ENCODE measurements around the gene CDKN2B-AS1.

CDKN2B-AS1 gene

DNA sequence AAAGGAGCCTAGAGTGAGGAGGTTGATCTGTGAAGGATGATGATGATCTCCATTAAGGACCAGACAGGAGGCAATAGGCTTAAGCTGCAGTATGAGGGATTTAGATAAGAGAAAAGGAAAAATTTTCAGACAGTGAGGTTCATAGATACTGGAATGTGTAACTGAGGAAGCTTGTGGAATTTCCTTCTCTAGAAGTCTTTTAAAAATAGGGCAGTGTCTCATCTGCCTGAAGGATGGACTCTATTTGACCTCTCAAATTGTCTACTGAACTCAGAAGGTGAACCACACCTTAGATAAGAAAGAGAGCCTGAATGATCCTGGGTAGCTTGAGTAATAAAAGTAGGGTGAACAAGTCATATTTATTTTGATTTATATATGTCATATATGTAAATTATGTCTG lies 162.7 kb downstream of the CDKN2B-AS1 start:
- POLR2A ChIA-PET (ENCODE audit: low non-redundant PET): no interaction called here
- no peak overlapping the region for H3K27ac ChIP-seq
- TF ChIP-seq, protein P1, sequence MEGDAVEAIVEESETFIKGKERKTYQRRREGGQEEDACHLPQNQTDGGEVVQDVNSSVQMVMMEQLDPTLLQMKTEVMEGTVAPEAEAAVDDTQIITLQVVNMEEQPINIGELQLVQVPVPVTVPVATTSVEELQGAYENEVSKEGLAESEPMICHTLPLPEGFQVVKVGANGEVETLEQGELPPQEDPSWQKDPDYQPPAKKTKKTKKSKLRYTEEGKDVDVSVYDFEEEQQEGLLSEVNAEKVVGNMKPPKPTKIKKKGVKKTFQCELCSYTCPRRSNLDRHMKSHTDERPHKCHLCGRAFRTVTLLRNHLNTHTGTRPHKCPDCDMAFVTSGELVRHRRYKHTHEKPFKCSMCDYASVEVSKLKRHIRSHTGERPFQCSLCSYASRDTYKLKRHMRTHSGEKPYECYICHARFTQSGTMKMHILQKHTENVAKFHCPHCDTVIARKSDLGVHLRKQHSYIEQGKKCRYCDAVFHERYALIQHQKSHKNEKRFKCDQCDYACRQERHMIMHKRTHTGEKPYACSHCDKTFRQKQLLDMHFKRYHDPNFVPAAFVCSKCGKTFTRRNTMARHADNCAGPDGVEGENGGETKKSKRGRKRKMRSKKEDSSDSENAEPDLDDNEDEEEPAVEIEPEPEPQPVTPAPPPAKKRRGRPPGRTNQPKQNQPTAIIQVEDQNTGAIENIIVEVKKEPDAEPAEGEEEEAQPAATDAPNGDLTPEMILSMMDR (conservative IDR thresholded peaks at IDR 0.05; ENCODE audit: low read depth): no peak
- CTCF ChIA-PET: no interaction called here
- DNase-seq (ENCODE audit: low spot score): no peak

DNA sequence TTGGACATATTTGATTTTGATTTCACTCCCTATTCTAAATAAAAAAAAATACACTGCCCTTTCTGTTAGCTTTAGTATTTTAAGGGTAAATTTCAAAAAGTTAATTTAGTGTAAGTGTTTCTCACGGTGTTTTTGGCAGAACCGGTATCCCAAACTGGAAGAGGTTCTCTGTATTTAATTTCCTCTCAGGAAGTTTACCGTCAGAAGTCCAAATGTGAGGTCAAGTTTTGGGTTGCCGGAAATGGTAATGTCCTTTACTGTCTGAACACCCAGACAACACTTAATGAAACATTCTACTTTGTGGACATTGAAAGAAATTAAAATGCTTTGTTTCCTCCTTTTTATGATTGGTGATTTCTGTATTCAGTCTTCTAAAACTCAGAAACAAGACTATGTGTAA lies 163.2 kb downstream of the CDKN2B-AS1 start:
- H3K27ac ChIP-seq: no peak overlapping the region
- TF ChIP-seq, protein P1 (conservative IDR thresholded peaks at IDR 0.05; ENCODE audit: low read depth): no peak
- CTCF ChIA-PET: interaction anchor here (0.7 kb wide), 1 partner anchor 21 kb away, joined by 3 read pairs; no protein-coding TSS in a partner anchor
- POLR2A ChIA-PET (ENCODE audit: low non-redundant PET): no interaction called here
- DNase-seq (ENCODE audit: low spot score): no peak

DNA sequence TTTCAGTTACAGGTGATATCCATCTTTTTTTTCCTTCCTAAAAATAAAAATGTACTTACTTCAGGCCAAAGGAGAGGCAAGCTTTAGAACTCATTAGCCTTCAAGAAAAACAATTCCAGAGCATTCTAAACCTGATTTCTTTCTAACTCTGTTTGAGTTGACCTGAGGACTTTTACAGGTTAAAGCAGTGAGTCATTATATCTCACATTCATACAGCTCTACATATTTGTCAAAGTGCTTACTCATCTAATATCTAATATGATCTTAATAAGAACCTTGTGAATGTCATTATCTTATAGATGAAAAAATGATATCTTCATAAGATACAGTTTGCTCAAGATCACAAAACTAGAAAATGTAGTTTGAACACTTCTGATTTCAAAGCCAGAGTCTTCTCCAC lies 163.7 kb downstream of the CDKN2B-AS1 start:
- DNase-seq (ENCODE audit: low spot score): peak; percentile 47
- H3K27ac ChIP-seq: no peak overlapping the region
- CTCF ChIA-PET: interaction anchor here (0.7 kb wide), 2 partner anchors 9 to 21 kb away, joined by 3 to 4 read pairs; no protein-coding TSS in a partner anchor
- TF ChIP-seq, protein P1 (conservative IDR thresholded peaks at IDR 0.05; ENCODE audit: low read depth): no peak
- POLR2A ChIA-PET (ENCODE audit: low non-redundant PET): no interaction called here

DNA sequence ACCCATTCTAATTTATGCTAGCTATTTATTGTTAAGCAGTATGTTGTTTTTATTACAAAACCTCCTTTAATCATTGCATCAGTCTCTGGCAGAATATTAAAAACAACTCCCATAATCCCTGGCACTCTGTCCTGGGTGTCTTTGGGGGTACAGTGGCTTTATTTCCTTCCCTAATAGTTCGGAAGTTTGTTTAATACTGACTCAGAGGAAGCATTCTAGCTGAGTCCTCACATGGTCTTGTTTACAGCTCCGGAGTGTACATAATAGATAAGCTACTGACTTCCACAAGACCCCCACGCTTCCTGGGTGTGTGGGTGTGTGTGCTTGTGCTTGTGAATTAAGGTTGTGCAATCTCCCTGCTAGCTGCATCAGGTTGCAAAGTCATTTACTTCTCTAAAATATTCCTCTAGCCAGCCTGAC lies 164.3 kb downstream of the CDKN2B-AS1 start:
- TF ChIP-seq, protein P1 (conservative IDR thresholded peaks at IDR 0.05; ENCODE audit: low read depth): no peak
- POLR2A ChIA-PET (ENCODE audit: low non-redundant PET): no interaction called here
- H3K27ac ChIP-seq: no peak overlapping the region
- peak; percentile 24 for DNase-seq (ENCODE audit: low spot score)
- CTCF ChIA-PET: no interaction called here

DNA sequence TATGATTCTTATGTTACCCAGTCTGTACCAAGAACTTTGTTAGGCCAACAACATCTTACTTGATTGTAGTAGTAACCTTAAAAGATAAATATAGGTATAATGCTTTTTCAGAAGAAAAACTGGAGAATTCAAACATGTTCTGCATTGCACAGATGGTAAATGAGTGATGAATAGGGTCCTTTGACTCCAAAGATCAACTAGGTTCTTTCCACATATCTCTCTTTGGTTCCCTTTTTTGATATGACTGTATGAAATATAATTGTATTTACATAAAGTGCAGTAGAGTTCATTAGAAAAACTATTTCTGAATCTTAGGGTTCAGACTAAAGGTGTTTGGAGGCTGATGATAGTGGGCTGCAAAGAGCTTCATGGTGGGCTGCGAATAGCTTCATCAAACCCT lies 165.0 kb downstream of the CDKN2B-AS1 start:
- ChIA-PET CTCF (interaction anchor here (0.5 kb wide), 1 partner anchor 44 kb away, joined by 4 read pairs; no protein-coding TSS in a partner anchor), POLR2A (ENCODE audit: low non-redundant PET) (no interaction called here)
- DNase-seq (ENCODE audit: low spot score): no peak
- TF ChIP-seq, protein P1 (conservative IDR thresholded peaks at IDR 0.05; ENCODE audit: low read depth): no peak
- H3K27ac ChIP-seq: no peak overlapping the region

DNA sequence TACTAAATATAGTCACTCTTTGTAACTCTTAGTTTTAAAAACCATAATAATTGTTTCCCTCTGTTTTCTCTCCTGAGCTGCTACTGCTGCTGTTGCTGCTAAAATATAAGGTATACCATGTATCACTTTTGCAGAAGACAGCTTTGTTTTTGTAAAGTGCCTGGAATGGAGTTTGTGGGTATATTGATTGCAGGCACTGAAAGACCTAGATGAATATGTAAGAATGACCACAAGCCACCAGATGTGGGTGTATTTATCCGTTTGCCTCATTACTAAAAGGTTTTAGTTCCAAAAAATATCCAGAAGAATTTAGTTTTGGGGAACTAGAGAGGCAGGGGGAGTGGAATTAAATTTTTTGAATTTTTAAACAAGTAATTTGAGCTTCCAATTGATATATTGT lies 165.6 kb downstream of the CDKN2B-AS1 start:
- ChIA-PET POLR2A (ENCODE audit: low non-redundant PET) (no interaction called here), CTCF (no interaction called here)
- TF ChIP-seq, protein P1 (conservative IDR thresholded peaks at IDR 0.05; ENCODE audit: low read depth): no peak
- DNase-seq (ENCODE audit: low spot score): no peak
- H3K27ac ChIP-seq: no peak overlapping the region

DNA sequence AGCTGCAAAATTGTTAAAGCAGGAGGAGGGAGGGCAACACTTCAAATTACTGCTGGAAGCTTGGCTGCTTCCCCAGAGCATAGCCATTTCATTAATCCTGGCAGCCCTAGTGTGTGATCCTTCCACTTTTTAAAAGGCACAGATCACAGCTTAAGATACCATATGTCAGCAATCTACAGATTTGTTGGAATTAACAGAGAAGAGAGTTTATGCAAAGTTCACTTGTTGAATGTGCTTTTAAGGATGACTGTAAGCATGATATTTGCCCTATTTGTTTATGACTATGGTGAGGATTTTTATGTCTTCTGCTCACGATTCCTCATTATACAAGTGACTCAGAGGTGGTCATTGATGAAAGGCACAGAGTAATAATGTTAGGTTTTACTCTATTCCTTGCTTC lies 170.6 kb downstream of the CDKN2B-AS1 start:
- TF ChIP-seq, protein P1 (conservative IDR thresholded peaks at IDR 0.05; ENCODE audit: low read depth): no peak
- no peak overlapping the region for H3K27ac ChIP-seq
- DNase-seq (ENCODE audit: low spot score): no peak
- CTCF ChIA-PET: no interaction called here
- POLR2A ChIA-PET (ENCODE audit: low non-redundant PET): no interaction called here
